HFF-Myc (cell line): Measurements from ENCODE around the gene FANCG.
A peak's percentile ranks its signal among the peaks of the same experiment; 100 is the strongest.

Experiments
- DNase-seq: peaks from one replicate; pipeline ENCODE4 v3.0.0-alpha.2; 2011; ENCODE audit warnings: low read depth; ENCODE audit errors: extremely low read depth
- H3K4me3 ChIP-seq: replicated peaks from 2 replicates; pipeline ENCODE4 v1.5.1; 2011; ENCODE audit warnings: low read depth, mild to moderate bottlenecking, control low read depth, low read length
- CTCF ChIP-seq: IDR thresholded peaks from 2 replicates; pipeline ENCODE4 v1.5.1; 2012; ENCODE audit warnings: mild to moderate bottlenecking, low read depth, low read length, control low read depth; ENCODE audit errors: missing control alignments

FANCG gene

GRCh38 chr9:35079426-35080341 lies at the start of gene FANCG:
Gene FANCG, minus strand, starts transcription at chr9:35079942. Its CDS starts 418 bp downstream, at chr9:35079524.
- H3K4me3 ChIP-seq, result peak within 1 kb of the TSS; percentile 83
- DNase-seq, result peak; percentile 81
- TF ChIP-seq CTCF, result no peak

DNA sequence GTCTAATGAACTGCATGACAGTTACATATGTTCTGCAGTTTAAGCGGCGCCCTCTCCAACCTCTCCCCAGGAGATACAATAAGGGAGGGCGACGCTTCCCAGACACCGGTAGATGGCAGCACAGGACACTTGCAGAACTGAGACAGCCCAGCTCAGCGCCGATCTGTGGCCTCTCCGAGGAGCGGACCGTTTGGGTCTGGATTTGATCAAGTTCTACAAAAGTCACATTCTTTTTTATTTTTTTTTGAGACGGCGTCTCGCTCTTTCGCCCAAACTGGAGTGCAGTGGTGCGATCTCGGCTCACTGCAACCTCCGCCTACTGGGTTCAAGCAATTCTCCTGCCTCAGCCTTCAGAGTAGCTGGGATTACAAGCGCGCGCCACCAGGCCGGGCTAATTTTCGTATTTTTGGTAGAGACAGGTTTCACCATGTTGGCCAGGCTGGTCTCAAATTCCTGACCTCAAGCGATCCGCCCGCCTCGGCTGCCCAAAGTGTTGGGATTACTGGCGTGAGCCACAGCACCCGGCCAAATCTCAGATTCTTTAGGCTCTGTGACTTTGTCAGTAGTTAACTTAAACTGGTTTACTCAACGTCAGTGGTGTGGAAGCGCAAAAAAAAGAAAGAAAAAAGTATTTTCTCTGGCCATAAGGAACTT lies 37.3 kb upstream of the FANCG start:
- peak overlapping the region; percentile 58 for H3K4me3 ChIP-seq
- peak; percentile 92 for DNase-seq
- TF ChIP-seq CTCF, result peak; percentile 94

- no peak for DNase-seq
- H3K4me3 ChIP-seq, result peak overlapping the region; percentile 58
- no peak for TF ChIP-seq CTCF
Measured at GRCh38 chr9:35116539-35116897, 36.8 kb upstream of the FANCG start.

DNA sequence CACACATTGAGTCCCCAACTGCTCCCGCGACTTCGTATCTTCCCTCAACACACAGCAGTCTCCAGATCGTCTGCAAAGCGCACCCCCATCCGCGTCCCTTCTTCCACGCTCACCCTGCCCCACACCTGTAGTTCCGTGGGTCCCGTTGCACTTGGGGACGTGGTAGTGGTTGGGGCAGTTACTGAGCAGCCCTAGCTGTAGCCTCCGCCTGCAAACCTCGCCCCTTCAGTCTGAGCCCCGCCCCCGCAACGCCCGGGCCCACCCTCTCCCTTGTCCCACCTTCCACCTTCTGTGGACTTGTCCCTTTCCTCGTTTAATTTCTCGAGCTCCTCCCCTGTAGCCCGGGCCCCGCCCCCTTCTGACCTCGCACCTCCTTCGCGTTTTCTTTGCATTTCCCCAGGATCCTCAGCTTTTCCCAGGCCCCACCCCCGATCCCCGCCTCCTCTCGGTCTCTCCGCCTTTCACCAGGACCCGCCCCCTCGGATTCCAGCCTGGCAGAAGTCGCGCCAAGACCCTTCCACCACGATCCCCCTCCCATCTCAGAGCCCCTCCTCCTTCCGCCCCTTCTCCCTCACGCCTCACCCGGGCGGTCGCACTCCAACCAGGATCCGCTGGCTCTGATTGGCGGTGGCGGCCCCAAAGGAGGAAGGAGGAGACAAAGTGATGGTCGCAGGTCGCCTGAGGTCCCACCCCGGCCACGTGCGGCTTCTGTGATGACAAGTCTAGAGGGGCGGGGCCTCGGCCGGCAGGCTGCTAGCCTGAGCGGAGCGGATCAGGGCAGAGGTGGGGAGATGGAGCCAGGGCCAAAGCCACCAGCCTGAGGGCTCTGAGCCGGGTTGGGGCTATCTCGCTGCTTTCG lies 36.2 kb upstream of the FANCG start, which contains the start of gene ATOSB:
TSS of gene ATOSB (minus strand) at position 183 of the 859 bp plus-strand sequence. CDS start 7,588 bp downstream, outside the sequence.
- peak; percentile 86 for DNase-seq
- no peak for TF ChIP-seq CTCF
- H3K4me3 ChIP-seq, result peak within 1 kb of the TSS; percentile 58

- peak overlapping the region; percentile 58 for H3K4me3 ChIP-seq
- DNase-seq, result no peak
- TF ChIP-seq CTCF, result no peak
Measured at GRCh38 chr9:35114840-35115628, 35.3 kb upstream of the FANCG start.
